ENCODE measurements around the gene MRPL20.
"Not testable (repeated sequence)": the region's sequence is repeated elsewhere in the genome, so short reads cannot be mapped to it uniquely, and the experiment has no call there.

Gene MRPL20

GRCh38 chr1:1391225-1391624 lies 15.9 kb downstream of the MRPL20 start:
- Histone ChIP-seq H3K36me3 (ENCODE audit: insufficient read depth, low read length) (peaks cover 85% of the 10 kb centered on the region), H3K4me3 (ENCODE audit: low read length) (no peak overlapping the region)

GRCh38 chr1:1390675-1391074 lies 16.4 kb downstream of the MRPL20 start:
- Histone ChIP-seq H3K9me3 (ENCODE audit: low read length) (peaks cover 3% of the 10 kb centered on the region), H2AFZ (ENCODE audit: low read depth, low read length) (no peak overlapping the region), H3K27me3 (ENCODE audit: insufficient read depth, low read length) (no peaks in the 10 kb centered on the region), H3K4me3 (ENCODE audit: low read length) (no peak overlapping the region), H3K36me3 (ENCODE audit: insufficient read depth, low read length) (peaks cover 90% of the 10 kb centered on the region), H3K4me1 (ENCODE audit: insufficient read depth, low read length) (no peaks in the 10 kb centered on the region)

More at GRCh38 chr1:1391225-1391624, 15.9 kb downstream of the MRPL20 start:
- Histone ChIP-seq H2AFZ (ENCODE audit: low read depth, low read length) (no peak overlapping the region), H3K4me1 (ENCODE audit: insufficient read depth, low read length) (no peaks in the 10 kb centered on the region), H3K27me3 (ENCODE audit: insufficient read depth, low read length) (no peaks in the 10 kb centered on the region), H3K9me3 (ENCODE audit: low read length) (no peaks in the 10 kb centered on the region)

- no peaks in the 10 kb centered on the region for H3K27me3 ChIP-seq (ENCODE audit: insufficient read depth, low read length)
- no peaks in the 10 kb centered on the region for H3K4me1 ChIP-seq (ENCODE audit: insufficient read depth, low read length)
- H3K4me3 ChIP-seq (ENCODE audit: low read length): no peak overlapping the region
- no peak overlapping the region for H2AFZ ChIP-seq (ENCODE audit: low read depth, low read length)
- H3K9me3 ChIP-seq (ENCODE audit: low read length): peaks cover 6% of the 10 kb centered on the region
- H3K36me3 ChIP-seq (ENCODE audit: insufficient read depth, low read length): peaks cover 79% of the 10 kb centered on the region
Observed at GRCh38 chr1:1388078-1388472, 19.0 kb downstream of the MRPL20 start.

GRCh38 chr1:1387098-1388077 lies 19.7 kb downstream of the MRPL20 start:
- Histone ChIP-seq H3K9me3 (ENCODE audit: low read length) (peaks cover 6% of the 10 kb centered on the region), H2AFZ (ENCODE audit: low read depth, low read length) (no peak overlapping the region), H3K27me3 (ENCODE audit: insufficient read depth, low read length) (no peaks in the 10 kb centered on the region), H3K4me3 (ENCODE audit: low read length) (no peak overlapping the region), H3K36me3 (ENCODE audit: insufficient read depth, low read length) (peaks cover 72% of the 10 kb centered on the region), H3K4me1 (ENCODE audit: insufficient read depth, low read length) (no peaks in the 10 kb centered on the region)

- Histone ChIP-seq H3K27me3 (ENCODE audit: insufficient read depth, low read length) (no peaks in the 10 kb centered on the region), H2AFZ (ENCODE audit: low read depth, low read length) (no peak overlapping the region), H3K4me1 (ENCODE audit: insufficient read depth, low read length) (no peaks in the 10 kb centered on the region), H3K4me3 (ENCODE audit: low read length) (no peak overlapping the region), H3K36me3 (ENCODE audit: insufficient read depth, low read length) (peaks cover 60% of the 10 kb centered on the region), H3K9me3 (ENCODE audit: low read length) (peaks cover 6% of the 10 kb centered on the region)
Observed at GRCh38 chr1:1385931-1386330, 21.2 kb downstream of the MRPL20 start.

GRCh38 chr1:1385339-1385738 lies 21.8 kb downstream of the MRPL20 start:
- H2AFZ ChIP-seq (ENCODE audit: low read depth, low read length); H3K27me3 ChIP-seq (ENCODE audit: insufficient read depth, low read length); H3K4me1 ChIP-seq (ENCODE audit: insufficient read depth, low read length); H3K4me3 ChIP-seq (ENCODE audit: low read length); H3K9me3 ChIP-seq (ENCODE audit: low read length): not testable (repeated sequence)
- peaks cover 54% of the 10 kb centered on the region for H3K36me3 ChIP-seq (ENCODE audit: insufficient read depth, low read length)

- Histone ChIP-seq H3K27me3 (ENCODE audit: insufficient read depth, low read length) (no peaks in the 10 kb centered on the region), H3K9me3 (ENCODE audit: low read length) (peaks cover 6% of the 10 kb centered on the region), H3K4me3 (ENCODE audit: low read length) (no peak overlapping the region), H2AFZ (ENCODE audit: low read depth, low read length) (no peak overlapping the region), H3K4me1 (ENCODE audit: insufficient read depth, low read length) (no peaks in the 10 kb centered on the region), H3K36me3 (ENCODE audit: insufficient read depth, low read length) (peaks cover 17% of the 10 kb centered on the region)
Observed at GRCh38 chr1:1381294-1381693, 25.8 kb downstream of the MRPL20 start.

- Histone ChIP-seq H3K36me3 (ENCODE audit: insufficient read depth, low read length) (peaks cover 12% of the 10 kb centered on the region), H3K4me1 (ENCODE audit: insufficient read depth, low read length) (peaks cover 2% of the 10 kb centered on the region), H3K9me3 (ENCODE audit: low read length) (peaks cover 4% of the 10 kb centered on the region), H3K27me3 (ENCODE audit: insufficient read depth, low read length) (no peaks in the 10 kb centered on the region), H2AFZ (ENCODE audit: low read depth, low read length) (no peak overlapping the region), H3K4me3 (ENCODE audit: low read length) (no peak overlapping the region)
Observed at GRCh38 chr1:1380860-1381259, 26.2 kb downstream of the MRPL20 start.

GRCh38 chr1:1377540-1378205 lies 29.4 kb downstream of the MRPL20 start:
- Histone ChIP-seq H3K9me3 (ENCODE audit: low read length) (no peaks in the 10 kb centered on the region), H3K27me3 (ENCODE audit: insufficient read depth, low read length) (no peaks in the 10 kb centered on the region), H3K4me1 (ENCODE audit: insufficient read depth, low read length) (peaks cover 16% of the 10 kb centered on the region), H3K36me3 (ENCODE audit: insufficient read depth, low read length) (peaks cover 11% of the 10 kb centered on the region), H2AFZ (ENCODE audit: low read depth, low read length) (no peak overlapping the region), H3K4me3 (ENCODE audit: low read length) (no peak overlapping the region)

- H3K27me3 ChIP-seq (ENCODE audit: insufficient read depth, low read length): no peaks in the 10 kb centered on the region
- peaks cover 19% of the 10 kb centered on the region for H3K4me1 ChIP-seq (ENCODE audit: insufficient read depth, low read length)
- H2AFZ ChIP-seq (ENCODE audit: low read depth, low read length): no peak overlapping the region
- H3K36me3 ChIP-seq (ENCODE audit: insufficient read depth, low read length): peaks cover 12% of the 10 kb centered on the region
- no peaks in the 10 kb centered on the region for H3K9me3 ChIP-seq (ENCODE audit: low read length)
- no peak overlapping the region for H3K4me3 ChIP-seq (ENCODE audit: low read length)
Observed at GRCh38 chr1:1376551-1377226, 30.4 kb downstream of the MRPL20 start.

- Histone ChIP-seq H3K4me3 (ENCODE audit: low read length) (peak within 1 kb of the TSS; percentile 96), H3K27me3 (ENCODE audit: insufficient read depth, low read length) (no peaks in the 10 kb centered on the region), H2AFZ (ENCODE audit: low read depth, low read length) (peak within 1 kb of the TSS; percentile 9), H3K9me3 (ENCODE audit: low read length) (no peaks in the 10 kb centered on the region), H3K4me1 (ENCODE audit: insufficient read depth, low read length) (peaks cover 19% of the 10 kb centered on the region), H3K36me3 (ENCODE audit: insufficient read depth, low read length) (peaks cover 14% of the 10 kb centered on the region)
Observed at GRCh38 chr1:1374929-1375662, 32.0 kb downstream of the MRPL20 start, which contains the start of gene AURKAIP1. TSS of gene AURKAIP1 (minus strand) at chr1:1375207. CDS start at chr1:1374756, 451 bp downstream.

- Histone ChIP-seq H3K27me3 (ENCODE audit: insufficient read depth, low read length) (no peaks in the 10 kb centered on the region), H3K4me1 (ENCODE audit: insufficient read depth, low read length) (peaks cover 19% of the 10 kb centered on the region), H3K4me3 (ENCODE audit: low read length) (peak overlapping the region; percentile 96), H2AFZ (ENCODE audit: low read depth, low read length) (peak overlapping the region; percentile 9), H3K36me3 (ENCODE audit: insufficient read depth, low read length) (peaks cover 14% of the 10 kb centered on the region), H3K9me3 (ENCODE audit: low read length) (no peaks in the 10 kb centered on the region)
Observed at GRCh38 chr1:1374589-1374928, 32.5 kb downstream of the MRPL20 start.

Measured in neuron (in vitro differentiated cells).